Measurements from ENCODE around the gene CLCN4. TPM values are rescaled to one million over a fixed set of nuclear protein-coding genes. Genes with fewer than 3 reads are reported as not detected.

The CLCN4 gene
- polyA plus RNA-seq, 1 of the 3 experiments (the other 2 are of a cell fraction): 1.1 TPM

- ChIA-PET POLR2A (no interaction called here), CTCF (no interaction called here)
- no peak overlapping the region for H2AFZ ChIP-seq (ENCODE audit: low read depth)
- no peaks in the 10 kb centered on the region for H3K4me1 ChIP-seq (ENCODE audit: control insufficient read depth in 1 of 2, insufficient read depth in 2 of 2, low read depth in 1 of 2, low read length in 1 of 2)
- H4K20me1 ChIP-seq (ENCODE audit: insufficient read depth): no peaks in the 10 kb centered on the region
- H3K9me3 ChIP-seq: no peaks in the 10 kb centered on the region
- no peak overlapping the region for H3K4me2 ChIP-seq
- no peaks in the 10 kb centered on the region for H3F3A ChIP-seq (replicated peaks; ENCODE audit: insufficient read depth)
- H3K27me3 ChIP-seq (ENCODE audit: insufficient read depth): no peaks in the 10 kb centered on the region; the same call in 1 of the 2 replicates
- no peaks in the 10 kb centered on the region for H3K79me2 ChIP-seq (ENCODE audit: insufficient read depth)
- H3K36me3 ChIP-seq (replicated peaks in 1 of 2; ENCODE audit: control insufficient read depth in 1 of 2, insufficient read depth in 2 of 2, low read length in 1 of 2): no peaks in the 10 kb centered on the region
- no peak for DNase-seq
- 57% methylated on average over 13 of the region's 24 CpGs for WGBS (ENCODE audit: low lambda C conversion rate)
- TF ChIP-seq TCF12 (IDR thresholded peaks at IDR 0.05) (no peak), CHD2 (IDR thresholded peaks at IDR 0.05; ENCODE audit: low read length, partially characterized antibody) (no peak), GATA2 (CRISPR knock-in tag; IDR thresholded peaks at IDR 0.05) (no peak), FOXJ3 (CRISPR knock-in tag; IDR thresholded peaks at IDR 0.05) (no peak), ELF1 (IDR thresholded peaks at IDR 0.05) (no peak), SMC3 (IDR thresholded peaks at IDR 0.05; ENCODE audit: low read depth, low read length) (no peak), USF1 (IDR thresholded peaks at IDR 0.05; ENCODE audit: borderline replicate concordance, low read depth) (no peak), FOXM1 (IDR thresholded peaks at IDR 0.05; ENCODE audit: low read depth) (no peak), POLR2AphosphoS5 (IDR thresholded peaks at IDR 0.05; ENCODE audit: low read depth, low read length) (no peak), RAD21 (IDR thresholded peaks at IDR 0.05; ENCODE audit: low read length) (no peak), MEF2A (IDR thresholded peaks at IDR 0.05; ENCODE audit: borderline replicate concordance, low read depth) (no peak)
- H3K9ac ChIP-seq: no peak overlapping the region
- no peak overlapping the region for H3K4me3 ChIP-seq (ENCODE audit: low read depth in 2 of 2, low read length in 1 of 2)
- no peaks in the 10 kb centered on the region for H3K9me2 ChIP-seq
- H3K27ac ChIP-seq (ENCODE audit: low read depth in 2 of 2, low read length in 1 of 2): no peak overlapping the region
Measured at GRCh38 chrX:10213716-10214115, 56.9 kb downstream of the CLCN4 start.

- H3K9ac ChIP-seq: no peak overlapping the region
- no peak overlapping the region for H3K27ac ChIP-seq (ENCODE audit: low read depth in 2 of 2, low read length in 1 of 2)
- TF ChIP-seq JUND (IDR thresholded peaks at IDR 0.05) (no peak), RFX5 (IDR thresholded peaks at IDR 0.05; ENCODE audit: low read length) (no peak), YY1 (IDR thresholded peaks at IDR 0.05; ENCODE audit: low read depth) (no peak), SMC3 (IDR thresholded peaks at IDR 0.05; ENCODE audit: low read depth, low read length) (no peak), FOXM1 (IDR thresholded peaks at IDR 0.05; ENCODE audit: low read depth) (no peak), EZH2phosphoT487 (IDR thresholded peaks at IDR 0.05; ENCODE audit: borderline replicate concordance, low read depth) (no peak), PBX3 (IDR thresholded peaks at IDR 0.05) (no peak), USF2 (IDR thresholded peaks at IDR 0.05; ENCODE audit: borderline replicate concordance, low read depth, low read length) (no peak), CHD2 (IDR thresholded peaks at IDR 0.05; ENCODE audit: low read length, partially characterized antibody) (no peak), IRF3 (IDR thresholded peaks at IDR 0.05; ENCODE audit: low read depth, low read length) (no peak), NRF1 (IDR thresholded peaks at IDR 0.05; ENCODE audit: low read depth, low read length) (no peak), MEF2A (IDR thresholded peaks at IDR 0.05; ENCODE audit: borderline replicate concordance, low read depth) (no peak)
- no peaks in the 10 kb centered on the region; the same call in 1 of the 2 replicates for H3K27me3 ChIP-seq (ENCODE audit: insufficient read depth)
- H3K79me2 ChIP-seq (ENCODE audit: insufficient read depth): no peaks in the 10 kb centered on the region
- H3F3A ChIP-seq (replicated peaks; ENCODE audit: insufficient read depth): no peaks in the 10 kb centered on the region
- no peaks in the 10 kb centered on the region for H3K9me3 ChIP-seq
- no peaks in the 10 kb centered on the region for H3K4me1 ChIP-seq (ENCODE audit: control insufficient read depth in 1 of 2, insufficient read depth in 2 of 2, low read depth in 1 of 2, low read length in 1 of 2)
- H3K9me2 ChIP-seq: no peaks in the 10 kb centered on the region
- 49% methylated on average over 8 of the region's 8 CpGs for WGBS (ENCODE audit: low lambda C conversion rate)
- DNase-seq: no peak
- no peak overlapping the region for H2AFZ ChIP-seq (ENCODE audit: low read depth)
- no peaks in the 10 kb centered on the region for H3K36me3 ChIP-seq (replicated peaks in 1 of 2; ENCODE audit: control insufficient read depth in 1 of 2, insufficient read depth in 2 of 2, low read length in 1 of 2)
- no peak overlapping the region for H3K4me2 ChIP-seq
- H4K20me1 ChIP-seq (ENCODE audit: insufficient read depth): no peaks in the 10 kb centered on the region
- ChIA-PET POLR2A (no interaction called here), CTCF (interaction anchor here (0.9 kb wide), 1 partner anchor 25 kb away, joined by 3 read pairs; no protein-coding TSS in a partner anchor)
- H3K4me3 ChIP-seq (ENCODE audit: low read depth in 2 of 2, low read length in 1 of 2): no peak overlapping the region
Measured at GRCh38 chrX:10216208-10216607, 59.4 kb downstream of the CLCN4 start.

All from SK-N-SH (cell line).